ENCODE data around the gene CAMTA1.

CAMTA1 gene

GRCh38 chr1:7039590-7040220, 254.5 kb downstream of the CAMTA1 start:
- H3K27ac ChIP-seq (ENCODE audit: extremely low read depth, low read depth, low read length): no peak overlapping the region
- no peak for TF ChIP-seq WT1 (tag by site-specific recombination; IDR thresholded peaks at IDR 0.05)
- peak; percentile 80 for TF ChIP-seq EGR2 (tag by site-specific recombination; IDR thresholded peaks at IDR 0.05; ENCODE audit: low read depth)
- no peak for TF ChIP-seq ZNF623 (tag by site-specific recombination; IDR thresholded peaks at IDR 0.05)
- TF ChIP-seq ZFHX2 (tag by site-specific recombination; conservative IDR thresholded peaks at IDR 0.05): peak; percentile 87
- TF ChIP-seq OSR2 (tag by site-specific recombination; IDR thresholded peaks at IDR 0.05): no peak
- H3K4me1 ChIP-seq (ENCODE audit: control insufficient read depth, insufficient read depth, low read length): no peaks in the 10 kb centered on the region
- no peaks in the 10 kb centered on the region for H3K36me3 ChIP-seq (ENCODE audit: control insufficient read depth in 2 of 2, insufficient read depth in 1 of 2, low read length in 2 of 2)
- H3K9me3 ChIP-seq (ENCODE audit: control insufficient read depth, insufficient read depth, low read depth, low read length): no peaks in the 10 kb centered on the region
- H3K4me3 ChIP-seq (ENCODE audit: low read depth, low read length): no peak overlapping the region
- POLR2A ChIA-PET: interaction anchor here (1.0 kb wide), 1 partner anchor 254 kb away, joined by 4 read pairs; the partner anchor contains the start of gene CAMTA1
- CTCF ChIA-PET: interaction anchor here (0.6 to 2.8 kb wide), 3 partner anchors 168 to 602 kb away, joined by 3 to 9 read pairs (median 4); no protein-coding TSS in a partner anchor

GRCh38 chr1:7040969-7041695, 255.9 kb downstream of the CAMTA1 start:
- Histone ChIP-seq H3K36me3 (ENCODE audit: control insufficient read depth in 2 of 2, insufficient read depth in 1 of 2, low read length in 2 of 2) (no peaks in the 10 kb centered on the region), H3K4me3 (ENCODE audit: low read depth, low read length) (no peak overlapping the region), H3K9me3 (ENCODE audit: control insufficient read depth, insufficient read depth, low read depth, low read length) (no peaks in the 10 kb centered on the region), H3K4me1 (ENCODE audit: control insufficient read depth, insufficient read depth, low read length) (no peaks in the 10 kb centered on the region), H3K27ac (ENCODE audit: extremely low read depth, low read depth, low read length) (no peak overlapping the region)
- peak; percentile 37; the same call in 1 of the 2 replicates for TF ChIP-seq ZFHX2 (tag by site-specific recombination; conservative IDR thresholded peaks at IDR 0.05)
- TF ChIP-seq AEBP2 (tag by site-specific recombination; IDR thresholded peaks at IDR 0.05; ENCODE audit: borderline replicate concordance): no peak
- POLR2A ChIA-PET: interaction anchor here (0.5 kb wide), 1 partner anchor 850 kb away, joined by 5 read pairs; no protein-coding TSS in a partner anchor
- CTCF ChIA-PET: interaction anchor here (0.6 to 3.0 kb wide), 12 partner anchors 10 to 607 kb away, joined by 3 to 32 read pairs (median 3); no protein-coding TSS in a partner anchor

- POLR2A ChIA-PET: no interaction called here
Observed at GRCh38 chr1:7042322-7043190, 257.3 kb downstream of the CAMTA1 start.

GRCh38 chr1:7043191-7043549, 257.9 kb downstream of the CAMTA1 start:
- H3K4me3 ChIP-seq (ENCODE audit: low read depth, low read length): no peak overlapping the region
- POLR2A ChIA-PET: no interaction called here
- no peaks in the 10 kb centered on the region for H3K9me3 ChIP-seq (ENCODE audit: control insufficient read depth, insufficient read depth, low read depth, low read length)
- no peaks in the 10 kb centered on the region for H3K36me3 ChIP-seq (ENCODE audit: control insufficient read depth in 2 of 2, insufficient read depth in 1 of 2, low read length in 2 of 2)
- no peak overlapping the region for H3K27ac ChIP-seq (ENCODE audit: extremely low read depth, low read depth, low read length)
- TF ChIP-seq PRDM1 (tag by site-specific recombination; IDR thresholded peaks at IDR 0.05) (no peak), ZSCAN4 (tag by site-specific recombination; IDR thresholded peaks at IDR 0.05) (peak; percentile 50; the same call in 1 of the 2 replicates)
- H3K4me1 ChIP-seq (ENCODE audit: control insufficient read depth, insufficient read depth, low read length): no peaks in the 10 kb centered on the region
- CTCF ChIA-PET: interaction anchor here (0.6 to 3.7 kb wide), 34 partner anchors 10 to 605 kb away, joined by 3 to 45 read pairs (median 4); no protein-coding TSS in a partner anchor

More at GRCh38 chr1:7042322-7043190, 257.3 kb downstream of the CAMTA1 start:
- Histone ChIP-seq H3K36me3 (ENCODE audit: control insufficient read depth in 2 of 2, insufficient read depth in 1 of 2, low read length in 2 of 2) (no peaks in the 10 kb centered on the region), H3K9me3 (ENCODE audit: control insufficient read depth, insufficient read depth, low read depth, low read length) (no peaks in the 10 kb centered on the region), H3K27ac (ENCODE audit: extremely low read depth, low read depth, low read length) (no peak overlapping the region), H3K4me3 (ENCODE audit: low read depth, low read length) (no peak overlapping the region), H3K4me1 (ENCODE audit: control insufficient read depth, insufficient read depth, low read length) (no peaks in the 10 kb centered on the region)
- CTCF ChIA-PET: interaction anchor here (0.5 to 3.7 kb wide), 57 partner anchors 9 to 606 kb away, joined by 3 to 45 read pairs (median 4); no protein-coding TSS in a partner anchor
- TF ChIP-seq ZNF654 (tag by site-specific recombination; IDR thresholded peaks at IDR 0.05; ENCODE audit: low read depth) (peak; percentile 36), ZNF692 (tag by site-specific recombination; IDR thresholded peaks at IDR 0.05) (no peak), ZNF529 (tag by site-specific recombination; IDR thresholded peaks at IDR 0.05; ENCODE audit: insufficient replicate concordance) (no peak)

All from HEK293 (cell line).